Effector CD8-positive, alpha-beta T cell (primary cell): ENCODE results near the gene CFAP45.
A peak's percentile ranks its signal among the peaks of the same experiment; 100 is the strongest.
"Not testable (repeated sequence)": the region's sequence is repeated elsewhere in the genome, so short reads cannot be mapped to it uniquely, and the experiment has no call there.

ENCODE experiments used
- DNase-seq: peaks from one replicate; lab custom pipeline; 2025; lab: John Stamatoyannopoulos, UW

The CFAP45 gene

GRCh38 chr1:159906960-159907359, 7.0 kb upstream of the CFAP45 start:
- DNase-seq, result no peak

DNA sequence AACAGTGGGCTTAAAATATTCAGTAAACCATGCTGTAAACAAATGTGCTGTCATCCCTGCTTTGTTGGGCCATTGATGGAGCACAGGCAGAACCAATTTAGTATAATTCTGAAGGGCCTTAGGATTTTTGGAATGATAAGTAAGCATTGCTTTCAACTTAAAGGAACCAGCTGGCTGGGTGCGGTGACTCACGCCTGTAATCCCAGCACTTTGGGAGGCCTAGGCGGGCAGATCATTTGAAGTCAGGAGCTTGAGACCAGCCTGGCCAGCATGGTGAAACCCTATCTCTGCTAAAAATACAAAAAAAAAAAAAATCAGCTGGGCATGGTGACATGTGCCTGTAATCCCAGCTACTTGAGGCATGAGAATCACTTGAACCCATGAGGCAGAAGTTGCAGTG, 4.1 kb upstream of the CFAP45 start:
- not testable (repeated sequence) for DNase-seq

- DNase-seq, result no peak
These were observed 2.6 kb upstream of the CFAP45 start for GRCh38 chr1:159902541-159902940.

GRCh38 chr1:159900755-159901360, 893 bp upstream of the CFAP45 start:
- DNase-seq, result no peak

- DNase-seq, result not testable (repeated sequence)
These were observed 331 bp downstream of the CFAP45 start for GRCh38 chr1:159899634-159900033.

DNA sequence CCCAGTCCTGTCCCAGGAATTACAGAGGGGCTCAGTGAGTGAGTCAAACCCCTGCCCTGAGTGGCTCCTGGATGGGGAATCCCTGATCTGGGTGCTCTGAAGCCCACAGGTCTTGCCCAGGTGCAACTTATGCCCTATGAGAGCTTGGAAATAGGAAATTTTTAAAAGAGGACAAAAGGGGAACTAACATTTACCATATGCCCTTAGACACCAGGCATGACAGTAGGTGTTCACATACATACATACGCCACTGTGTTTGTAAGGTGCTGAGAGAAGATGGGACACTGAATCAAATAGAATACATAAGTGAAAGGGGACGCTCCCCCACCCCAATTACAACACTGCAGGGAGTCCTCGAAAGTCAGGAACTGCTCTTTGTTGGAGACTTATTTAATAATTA, 1.4 kb downstream of the CFAP45 start:
- DNase-seq, result no peak

DNA sequence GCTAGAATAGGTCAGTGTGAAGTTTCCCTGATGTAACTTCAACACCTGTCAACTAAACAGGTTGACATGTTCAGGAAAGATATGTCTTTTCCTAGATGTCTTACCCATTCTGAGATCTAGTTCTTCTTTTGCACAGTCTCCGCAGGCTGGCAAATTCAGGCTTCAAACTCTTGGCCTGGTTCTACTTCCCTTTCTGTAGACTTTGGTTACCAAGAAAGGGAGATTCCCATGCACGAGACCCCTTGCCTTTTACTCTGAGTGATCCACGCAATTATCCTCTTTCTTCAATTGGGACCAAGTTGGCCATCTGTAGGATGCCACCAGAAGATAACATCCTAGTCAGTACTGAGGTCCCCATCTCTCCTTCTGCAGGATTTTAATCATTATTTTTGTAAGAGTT, 2.0 kb downstream of the CFAP45 start:
- no peak for DNase-seq

- DNase-seq, result no peak
These were observed 3.4 kb downstream of the CFAP45 start for GRCh38 chr1:159896546-159896930.

DNA sequence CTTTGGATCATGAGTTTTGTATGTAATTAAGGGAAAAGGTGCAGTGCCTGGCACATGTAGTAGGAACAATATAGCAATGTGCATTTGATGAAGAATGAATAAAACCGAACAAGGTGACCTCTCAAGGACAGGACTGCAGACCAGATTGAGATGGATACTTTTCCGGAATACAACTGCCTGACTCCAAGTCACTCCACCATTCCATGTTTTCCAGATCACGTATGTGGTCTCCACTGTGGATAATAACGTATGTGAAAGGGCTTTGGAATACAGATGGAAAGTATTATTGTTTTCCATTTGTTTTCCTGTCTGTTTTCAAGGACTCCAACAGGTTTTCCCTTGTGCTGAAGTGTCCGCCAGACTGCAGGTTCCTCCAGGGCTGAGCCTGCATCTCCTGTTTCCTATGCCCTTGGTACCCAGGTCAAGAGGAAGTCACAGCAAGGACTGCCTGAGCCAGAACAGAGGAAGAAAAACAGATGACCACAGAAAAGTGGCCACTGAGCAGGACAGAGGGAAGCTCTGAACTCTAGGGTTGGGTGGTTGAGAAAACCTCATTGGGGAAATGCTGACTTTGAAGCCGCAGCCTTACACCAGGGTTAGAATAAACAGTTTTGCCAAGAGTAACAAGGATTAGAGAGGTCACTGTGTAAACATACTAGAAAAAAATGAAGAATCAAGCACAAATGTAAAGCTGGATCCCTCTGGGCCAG, 4.0 kb downstream of the CFAP45 start:
- no peak for DNase-seq

DNA sequence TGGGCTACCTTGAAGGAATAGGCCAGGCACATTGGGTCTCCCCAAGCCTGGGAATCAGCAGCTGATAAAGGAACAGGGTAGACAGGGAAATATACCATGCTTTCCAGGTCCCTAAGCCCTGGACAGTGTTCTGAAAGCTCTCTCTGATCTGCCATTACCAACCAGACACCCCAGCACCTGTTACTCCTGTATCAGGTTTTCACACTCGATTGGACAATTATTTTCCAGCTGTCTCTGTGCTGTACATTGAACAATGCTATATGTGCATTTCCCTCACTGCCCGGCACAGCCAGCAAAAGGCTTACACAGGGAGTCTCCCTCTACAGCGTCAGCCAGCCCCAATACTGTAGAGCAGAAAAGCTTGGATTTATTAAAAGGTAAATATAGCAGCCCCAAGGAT, 4.7 kb downstream of the CFAP45 start:
- DNase-seq, result no peak

- no peak for DNase-seq
These were observed 7.0 kb downstream of the CFAP45 start for GRCh38 chr1:159892944-159893343.

DNA sequence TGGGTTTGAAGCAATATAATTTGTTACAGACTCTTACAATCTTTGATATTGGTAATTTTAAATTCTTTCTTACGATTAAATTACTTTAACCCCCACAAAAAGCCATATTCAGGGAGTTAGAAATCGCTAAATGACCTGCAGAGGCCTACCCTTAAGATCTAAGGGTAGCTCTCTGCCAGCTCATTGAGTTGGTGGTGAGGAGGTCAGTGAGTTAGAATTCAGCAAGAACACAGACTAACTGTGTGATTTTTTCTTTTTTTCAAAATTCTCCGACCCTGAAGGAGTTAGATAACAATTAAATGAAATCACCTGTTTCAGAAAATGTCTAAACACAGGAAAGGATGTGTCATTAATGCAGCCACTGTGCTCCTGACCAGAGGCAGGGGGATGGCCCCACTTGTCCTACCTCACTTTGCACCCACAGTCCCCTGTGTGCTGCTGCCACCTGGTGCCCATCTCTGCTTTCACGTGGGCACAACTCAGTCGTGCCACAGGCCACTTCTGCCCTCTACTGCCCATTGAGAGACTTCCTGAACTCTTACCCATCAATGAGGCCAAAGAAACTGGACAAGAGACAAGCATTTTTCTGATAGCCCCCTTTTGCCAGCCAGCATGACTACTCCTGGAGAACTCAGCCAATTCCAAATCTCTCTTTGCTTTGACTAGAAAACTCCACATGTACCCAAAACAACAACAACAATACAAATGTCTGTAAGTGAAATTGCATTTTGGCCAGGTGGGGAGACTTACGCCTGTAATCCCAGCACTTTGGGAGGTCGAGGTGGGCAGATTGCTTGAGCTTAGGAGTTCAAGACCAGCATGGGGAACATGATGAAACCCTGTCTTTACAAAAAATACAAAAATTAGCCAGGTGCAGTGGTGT, 8.4 kb downstream of the CFAP45 start:
- DNase-seq, result peak; percentile 65

- DNase-seq, result no peak
These were observed 9.6 kb downstream of the CFAP45 start for GRCh38 chr1:159890390-159890789.

GRCh38 chr1:159889821-159890252, 10.1 kb downstream of the CFAP45 start:
- no peak for DNase-seq

DNA sequence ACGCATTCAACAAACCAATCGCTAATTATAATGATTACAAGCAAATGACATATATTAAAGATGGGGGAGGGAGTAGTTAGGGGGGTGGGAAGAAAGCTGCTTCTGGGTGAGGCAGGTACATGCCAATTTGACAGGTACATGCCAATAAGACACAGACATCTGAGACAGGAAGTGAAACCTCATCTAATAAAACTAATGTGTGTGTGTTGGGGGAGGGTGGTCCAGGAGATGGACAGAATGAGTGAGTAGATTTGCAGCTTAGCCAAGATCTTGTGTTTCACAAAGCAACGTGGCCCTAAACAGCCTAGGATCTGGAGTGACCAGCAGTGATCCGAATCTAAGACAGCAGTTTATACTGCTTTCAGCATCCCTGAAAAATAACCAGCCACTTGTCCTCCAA, 10.8 kb downstream of the CFAP45 start:
- no peak for DNase-seq

GRCh38 chr1:159884296-159884695, 15.7 kb downstream of the CFAP45 start:
- no peak for DNase-seq

GRCh38 chr1:159883134-159883533, 16.8 kb downstream of the CFAP45 start:
- DNase-seq, result no peak

- no peak for DNase-seq
These were observed 17.5 kb downstream of the CFAP45 start for GRCh38 chr1:159882527-159882862.

GRCh38 chr1:159881622-159882526, 18.1 kb downstream of the CFAP45 start:
- DNase-seq, result peak; percentile 30

GRCh38 chr1:159880430-159880829, 19.5 kb downstream of the CFAP45 start:
- DNase-seq, result no peak

DNA sequence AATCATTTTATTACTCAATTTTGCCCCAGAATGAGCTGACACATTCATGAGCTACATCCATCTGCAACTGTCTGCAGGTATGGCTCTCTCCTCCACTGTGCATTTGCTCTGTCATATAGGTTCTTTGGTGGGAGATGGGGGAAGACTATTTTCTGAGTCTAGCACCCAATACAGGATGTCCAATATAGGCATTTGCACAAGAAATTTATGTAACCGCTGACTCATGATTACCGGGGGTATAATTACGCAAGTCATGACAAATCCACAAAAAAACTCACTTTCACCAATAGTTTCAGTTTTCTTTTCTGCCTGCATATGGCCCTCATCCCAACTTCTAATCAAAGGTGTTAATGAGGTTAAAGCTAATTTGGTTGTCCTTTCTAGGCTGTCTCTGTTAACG, 20.0 kb downstream of the CFAP45 start:
- no peak for DNase-seq

DNA sequence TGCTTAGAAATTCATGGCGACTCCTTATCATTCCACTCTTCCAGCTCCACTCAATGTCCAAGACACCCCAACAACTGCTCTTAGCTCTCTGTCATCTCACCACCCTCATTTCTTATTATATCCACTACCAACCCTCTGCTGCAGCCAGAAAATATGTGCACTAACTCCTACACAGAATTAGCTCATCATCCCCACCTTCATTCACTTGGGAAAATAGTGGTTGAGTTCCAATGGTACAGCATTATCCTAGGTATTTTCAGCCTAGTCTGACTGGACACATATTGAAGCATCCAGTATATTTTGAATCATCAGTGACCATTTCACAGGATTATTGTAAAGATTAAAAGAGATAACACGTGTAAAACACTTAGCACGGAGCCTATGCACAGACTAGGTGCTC, 20.8 kb downstream of the CFAP45 start:
- no peak for DNase-seq
